NK-92 (cell line): ENCODE results near the gene TMPRSS4.

Experiments used
- DNase-seq: peaks from one replicate; lab custom pipeline; 2025; ENCODE audit not compliant: unreplicated experiment; lab: John Stamatoyannopoulos, UW

TMPRSS4 gene

GRCh38 chr11:118102721-118103261 is 25.9 kb downstream of the TMPRSS4 start:
- no peak for DNase-seq

DNA sequence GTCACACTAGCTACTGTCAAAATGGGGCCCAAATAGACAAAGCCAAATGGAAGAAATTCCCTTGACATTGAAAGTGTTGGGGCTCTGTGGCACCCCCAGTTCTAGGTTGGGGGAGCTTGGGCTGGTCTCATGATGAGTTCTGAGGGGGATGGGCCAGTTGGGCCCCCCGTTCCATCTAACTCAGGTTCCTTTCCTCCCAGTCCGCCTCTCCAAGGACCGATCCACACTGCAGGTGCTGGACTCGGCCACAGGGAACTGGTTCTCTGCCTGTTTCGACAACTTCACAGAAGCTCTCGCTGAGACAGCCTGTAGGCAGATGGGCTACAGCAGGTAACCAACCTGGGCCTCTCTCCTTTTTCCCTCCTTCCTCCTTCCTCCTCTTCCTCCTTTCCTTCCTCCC is 27.6 kb downstream of the TMPRSS4 start:
- DNase-seq: no peak

GRCh38 chr11:118105657-118106305 is 28.9 kb downstream of the TMPRSS4 start:
- no peak for DNase-seq

DNA sequence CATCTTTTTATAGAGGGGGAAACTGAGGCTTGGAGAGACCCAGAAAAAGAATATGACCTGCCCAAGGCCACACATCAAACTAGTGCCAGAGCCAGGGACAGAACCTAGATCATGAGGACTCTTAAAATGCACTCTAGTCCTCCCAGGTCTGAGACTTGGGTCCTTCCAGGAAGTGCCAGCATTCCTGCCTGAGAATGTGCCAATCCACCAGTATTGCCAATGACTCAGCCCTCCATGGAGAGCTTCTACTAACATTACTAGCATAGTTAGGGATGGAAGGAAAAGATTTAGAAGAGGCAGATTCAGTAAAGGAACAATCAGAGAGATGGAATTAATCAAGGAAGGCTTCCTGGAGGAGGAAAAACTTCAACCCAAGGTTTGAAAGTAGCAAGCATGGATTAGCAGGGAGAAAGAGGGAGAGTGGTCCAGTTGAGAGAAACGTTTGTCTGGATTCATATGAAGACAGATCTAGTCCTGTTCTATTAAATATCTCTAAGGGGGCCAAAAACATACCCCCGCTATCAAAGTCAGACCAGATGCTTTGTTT is 30.0 kb downstream of the TMPRSS4 start:
- no peak for DNase-seq

DNA sequence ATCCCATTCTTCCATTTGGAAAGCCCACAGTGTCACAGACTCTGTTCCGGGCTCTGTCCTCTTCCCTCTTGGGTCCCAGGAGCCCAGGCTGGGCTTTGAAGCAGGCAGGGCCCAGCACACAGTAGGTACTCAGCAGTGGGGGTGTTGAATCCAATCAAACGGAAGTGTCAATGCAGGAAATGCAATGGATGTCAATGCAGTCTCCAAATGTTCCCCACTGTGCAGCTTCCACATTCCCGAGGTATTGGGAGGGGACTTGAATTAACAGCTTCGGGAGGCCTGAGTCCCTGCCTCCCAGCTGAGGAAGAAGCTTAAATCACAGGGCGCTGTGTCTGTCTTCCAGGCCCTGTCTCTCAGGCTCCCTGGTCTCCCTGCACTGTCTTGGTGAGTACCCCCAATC is 31.6 kb downstream of the TMPRSS4 start:
- no peak for DNase-seq

GRCh38 chr11:118109231-118109630 is 32.4 kb downstream of the TMPRSS4 start:
- DNase-seq: no peak

GRCh38 chr11:118111019-118111743 is 34.3 kb downstream of the TMPRSS4 start:
- no peak for DNase-seq

GRCh38 chr11:118111744-118112035 is 34.8 kb downstream of the TMPRSS4 start:
- no peak for DNase-seq

DNA sequence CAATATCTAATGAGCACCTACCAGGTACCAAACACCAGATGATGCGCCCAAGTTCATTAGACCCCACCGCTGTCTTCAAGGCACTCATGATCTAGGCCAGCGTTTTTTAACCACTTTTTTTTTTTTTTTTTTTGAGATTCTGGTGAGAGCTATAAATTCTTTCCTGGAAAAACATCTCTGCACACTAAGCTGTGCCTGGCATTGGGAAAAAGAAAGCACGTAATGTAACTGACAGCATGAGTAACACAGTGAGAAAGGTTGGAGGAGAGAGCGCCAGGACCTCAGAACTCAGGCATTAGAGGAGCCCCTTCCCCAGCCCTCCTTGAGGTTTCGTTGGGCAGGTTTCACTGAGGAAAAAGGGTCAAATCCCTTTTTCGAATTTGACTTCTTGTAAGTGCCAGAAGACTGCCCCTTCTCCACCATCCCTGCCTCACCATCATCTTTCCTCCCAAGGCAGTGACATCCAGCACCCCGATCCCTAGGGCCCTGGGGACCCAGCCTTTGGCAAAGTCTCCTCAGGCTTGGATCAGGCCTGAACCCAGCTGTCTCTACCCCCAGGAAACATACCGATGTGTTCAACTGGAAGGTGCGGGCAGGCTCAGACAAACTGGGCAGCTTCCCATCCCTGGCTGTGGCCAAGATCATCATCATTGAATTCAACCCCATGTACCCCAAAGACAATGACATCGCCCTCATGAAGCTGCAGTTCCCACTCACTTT is 36.0 kb downstream of the TMPRSS4 start:
- no peak for DNase-seq

GRCh38 chr11:118114266-118114665 is 37.4 kb downstream of the TMPRSS4 start:
- no peak for DNase-seq

DNA sequence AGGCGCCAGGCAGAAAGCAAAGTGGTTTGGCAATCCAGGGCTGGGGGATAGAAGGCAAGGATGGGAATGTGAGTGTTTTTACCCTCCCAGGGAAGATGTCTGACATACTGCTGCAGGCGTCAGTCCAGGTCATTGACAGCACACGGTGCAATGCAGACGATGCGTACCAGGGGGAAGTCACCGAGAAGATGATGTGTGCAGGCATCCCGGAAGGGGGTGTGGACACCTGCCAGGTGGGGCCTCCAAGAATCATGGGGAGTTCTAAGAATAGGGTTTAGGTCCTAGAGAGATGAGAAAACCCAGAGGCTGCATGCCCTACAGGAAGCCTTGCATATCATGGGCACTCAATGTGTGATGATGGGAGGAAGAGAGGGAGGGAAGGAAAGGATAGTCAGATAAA is 38.2 kb downstream of the TMPRSS4 start:
- no peak for DNase-seq

DNA sequence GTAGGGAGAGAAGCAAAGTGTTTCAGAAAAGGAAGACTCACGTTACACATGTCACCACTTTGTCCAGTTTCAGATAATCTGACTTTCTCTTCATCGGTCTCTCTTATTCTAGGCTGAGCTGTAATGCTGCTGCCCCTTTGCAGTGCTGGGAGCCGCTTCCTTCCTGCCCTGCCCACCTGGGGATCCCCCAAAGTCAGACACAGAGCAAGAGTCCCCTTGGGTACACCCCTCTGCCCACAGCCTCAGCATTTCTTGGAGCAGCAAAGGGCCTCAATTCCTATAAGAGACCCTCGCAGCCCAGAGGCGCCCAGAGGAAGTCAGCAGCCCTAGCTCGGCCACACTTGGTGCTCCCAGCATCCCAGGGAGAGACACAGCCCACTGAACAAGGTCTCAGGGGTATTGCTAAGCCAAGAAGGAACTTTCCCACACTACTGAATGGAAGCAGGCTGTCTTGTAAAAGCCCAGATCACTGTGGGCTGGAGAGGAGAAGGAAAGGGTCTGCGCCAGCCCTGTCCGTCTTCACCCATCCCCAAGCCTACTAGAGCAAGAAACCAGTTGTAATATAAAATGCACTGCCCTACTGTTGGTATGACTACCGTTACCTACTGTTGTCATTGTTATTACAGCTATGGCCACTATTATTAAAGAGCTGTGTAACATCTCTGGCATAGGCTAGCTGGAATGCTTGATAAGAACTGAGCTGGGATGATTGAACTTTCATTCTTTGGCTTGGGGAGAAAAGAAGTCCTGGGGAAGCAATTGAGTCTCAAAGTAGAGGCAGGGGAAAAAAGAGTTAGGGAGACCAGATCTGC is 41.1 kb downstream of the TMPRSS4 start:
- DNase-seq: no peak

- no peak for DNase-seq
These were observed 43.9 kb downstream of the TMPRSS4 start for GRCh38 chr11:118120793-118121192.

GRCh38 chr11:118124929-118125535 is 48.2 kb downstream of the TMPRSS4 start:
- no peak for DNase-seq

DNA sequence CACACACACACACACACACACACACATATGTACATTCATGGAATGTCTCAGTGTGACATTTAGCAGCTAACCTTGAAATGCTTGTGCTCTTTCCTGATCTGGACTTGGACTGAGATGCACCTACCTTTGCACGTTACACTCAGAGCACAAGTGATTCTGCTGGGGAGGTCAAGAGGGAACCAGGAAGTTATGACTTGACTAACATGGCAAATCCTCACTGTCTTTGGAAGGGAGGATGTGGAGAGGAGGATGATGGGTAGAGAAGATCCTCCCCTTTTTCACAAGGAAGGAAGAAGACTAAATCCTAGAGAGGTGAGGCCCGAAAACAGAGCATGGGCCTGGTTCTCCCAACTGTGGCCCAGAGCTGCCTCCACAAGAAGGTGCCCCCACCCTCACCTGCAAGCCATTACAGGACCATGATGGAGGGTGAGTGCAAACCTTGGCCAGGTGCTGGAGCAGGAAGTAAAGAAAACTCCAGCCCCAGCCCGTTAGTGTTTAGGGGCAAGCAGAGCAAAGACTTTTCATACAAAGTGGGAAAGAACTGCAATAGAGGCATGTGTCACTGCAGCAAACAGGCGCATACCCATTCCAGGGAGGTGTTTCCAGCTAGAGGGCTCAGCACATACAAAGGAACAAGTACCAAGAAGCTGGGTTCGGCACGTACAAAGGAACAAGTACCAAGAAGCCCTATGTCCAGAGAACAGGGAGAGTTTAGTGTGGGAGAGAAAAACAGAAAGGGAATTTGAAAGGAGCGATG is 49.4 kb downstream of the TMPRSS4 start:
- no peak for DNase-seq

DNA sequence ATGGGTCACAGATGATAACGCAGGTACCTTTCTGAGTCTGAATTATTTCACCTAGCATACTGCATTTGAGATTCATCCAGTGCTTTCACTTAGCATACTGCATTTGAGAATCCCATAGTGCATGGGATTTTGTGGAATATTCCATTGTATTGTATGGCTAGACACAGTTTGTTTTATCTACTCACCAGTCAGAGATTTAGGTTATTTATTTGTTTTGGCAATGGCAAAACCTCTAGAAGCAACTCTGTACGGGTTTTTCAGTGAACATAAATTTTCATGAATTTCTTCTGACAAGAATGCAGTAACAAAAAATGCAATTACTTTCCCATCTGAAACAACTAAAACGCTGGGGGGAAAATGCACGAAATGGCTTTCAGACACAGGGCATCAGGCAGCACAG is 51.4 kb downstream of the TMPRSS4 start:
- no peak for DNase-seq

DNA sequence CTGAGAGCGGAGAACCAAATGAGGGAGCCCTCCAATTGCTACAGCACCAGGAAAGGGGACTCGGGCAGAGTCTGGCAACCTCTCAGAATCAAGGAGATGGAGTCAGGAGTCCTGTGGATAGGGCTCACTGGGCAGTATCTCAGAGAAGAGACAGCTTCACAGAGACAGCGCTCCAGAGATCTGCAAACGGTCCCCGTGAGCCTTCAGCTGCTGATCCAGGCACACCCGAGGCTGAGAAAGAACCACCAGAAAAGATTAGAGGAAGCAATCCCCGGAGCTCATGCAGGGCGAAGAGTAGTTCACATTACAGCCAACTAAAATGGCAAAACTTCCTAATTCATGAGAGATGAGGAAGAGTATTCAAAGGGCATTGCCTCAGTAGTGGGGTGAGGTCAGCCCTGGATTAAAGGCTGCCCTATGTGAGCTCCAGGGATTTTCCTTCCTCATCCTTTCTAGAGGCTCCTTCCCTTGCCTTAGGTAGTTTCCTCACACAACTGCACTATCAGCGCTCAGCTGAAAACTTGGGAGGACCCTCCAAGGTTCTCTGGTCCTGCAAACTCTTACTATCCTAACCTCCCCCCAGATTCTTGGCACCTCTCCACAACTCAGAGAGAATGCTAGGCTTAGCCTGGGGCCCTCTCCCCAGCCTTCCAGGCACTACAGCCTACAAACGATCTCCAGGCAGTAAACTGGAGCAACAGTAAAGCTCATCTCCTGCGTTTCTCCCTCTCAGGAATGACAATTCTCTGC is 52.0 kb downstream of the TMPRSS4 start:
- no peak for DNase-seq

- no peak for DNase-seq
These were observed 52.7 kb downstream of the TMPRSS4 start for GRCh38 chr11:118129471-118130172.
